HepG2 (cell line): Measurements from ENCODE around the gene ADSS1. TPM values are rescaled to one million over a fixed set of nuclear protein-coding genes. Genes with fewer than 3 reads are reported as not detected.

Source experiments
- ATAD3A ChIP-seq: sonication (generic); formaldehyde crosslinking; IDR thresholded peaks from 2 replicates; pipeline ENCODE4 v1.4.0; 2020; ENCODE audit warnings: missing genetic modification reagents
- BCLAF1 ChIP-seq: fragments of 450-650 bp; IDR thresholded peaks from 2 replicates; pipeline ENCODE4 v1.6.1; 2017; ENCODE audit warnings: mild to moderate bottlenecking
- BORCS8-MEF2B ChIP-seq: sonication (generic); formaldehyde crosslinking; IDR thresholded peaks from 2 replicates; pipeline ENCODE4 v1.8.0; 2022; ENCODE audit warnings: mild to moderate bottlenecking, missing genetic modification reagents
- CCDC6 ChIP-seq: sonication (generic); formaldehyde crosslinking; IDR thresholded peaks from 2 replicates; pipeline ENCODE4 v1.8.1; 2022; ENCODE audit warnings: mild to moderate bottlenecking, missing genetic modification reagents, moderate library complexity
- DNMT3B ChIP-seq: conservative IDR thresholded peaks from 2 replicates; pipeline ENCODE4 v1.6.1; 2016; ENCODE audit warnings: missing biosample characterization, control low read depth
- ELF4 ChIP-seq: sonication (generic); formaldehyde crosslinking; IDR thresholded peaks from 2 replicates; pipeline ENCODE4 v1.5.0; 2020; ENCODE audit warnings: missing genetic modification reagents, mild to moderate bottlenecking, moderate library complexity, borderline replicate concordance
- ESRRA ChIP-seq: sonication (generic); formaldehyde crosslinking; IDR thresholded peaks from 2 replicates; pipeline ENCODE4 v1.5.1; 2020; ENCODE audit warnings: mild to moderate bottlenecking, low read depth, missing genetic modification reagents
- FUBP1 ChIP-seq: sonication (generic); formaldehyde crosslinking; IDR thresholded peaks from 2 replicates; pipeline ENCODE4 v1.5.1; 2020; ENCODE audit warnings: missing genetic modification reagents, mild to moderate bottlenecking, borderline replicate concordance
- KDM3A ChIP-seq: IDR thresholded peaks from 2 replicates; pipeline ENCODE4 v1.6.1; 2018; ENCODE audit warnings: low read depth, missing compliant biosample characterization
- KLF11 ChIP-seq: IDR thresholded peaks from 2 replicates; pipeline ENCODE4 v1.6.1; 2016; ENCODE audit warnings: missing compliant biosample characterization
- MBNL3 ChIP-seq: fragments of 250-450 bp; sonication (Bioruptor Pico); conservative IDR thresholded peaks from 2 replicates; pipeline ENCODE4 v1.8.0; 2022; ENCODE audit warnings: mild to moderate bottlenecking, inconsistent platforms
- MEF2D ChIP-seq: sonication (generic); formaldehyde crosslinking; IDR thresholded peaks from 2 replicates; pipeline ENCODE4 v1.5.1; 2020; ENCODE audit warnings: mild to moderate bottlenecking, missing genetic modification reagents
- NFIC ChIP-seq: IDR thresholded peaks from 2 replicates; pipeline ENCODE4 v1.6.1; 2012; ENCODE audit warnings: mild to moderate bottlenecking, low read length, inconsistent platforms
- NR3C1 ChIP-seq: sonication (generic); formaldehyde crosslinking; IDR thresholded peaks from 2 replicates; pipeline ENCODE4 v1.4.0; 2020; ENCODE audit warnings: missing genetic modification reagents
- TAF1 ChIP-seq: sonication (generic); formaldehyde crosslinking; IDR thresholded peaks from 2 replicates; pipeline ENCODE4 v1.4.0; 2020; ENCODE audit warnings: missing genetic modification reagents
- TBP ChIP-seq: sonication (generic); formaldehyde crosslinking; IDR thresholded peaks from 2 replicates; pipeline ENCODE4 v1.5.0; 2020; ENCODE audit warnings: missing genetic modification reagents
- TCF12 ChIP-seq, 2 experiments: fragments of 450-650 bp in 1 of 2; sonication (generic) in 1 of 2; formaldehyde crosslinking in 1 of 2; IDR thresholded peaks; 2 replicates each; pipeline versions ENCODE4 v1.6.1 to v1.8.0; 2017 to 2022; ENCODE audit warnings: antibody characterized with exemption in 1 of 2, mild to moderate bottlenecking in 1 of 2, missing genetic modification reagents in 1 of 2, moderate library complexity in 1 of 2
- ZBTB8A ChIP-seq: sonication (generic); formaldehyde crosslinking; IDR thresholded peaks from 2 replicates; pipeline ENCODE4 v1.4.0; 2020; ENCODE audit warnings: mild to moderate bottlenecking, low read depth, missing genetic modification reagents, borderline replicate concordance
- ZNF10 ChIP-seq: sonication (generic); formaldehyde crosslinking; IDR thresholded peaks from 2 replicates; pipeline ENCODE4 v1.4.0; 2020; ENCODE audit warnings: mild to moderate bottlenecking, low read depth, missing genetic modification reagents, borderline replicate concordance
- ZNF564 ChIP-seq: sonication (generic); formaldehyde crosslinking; IDR thresholded peaks from 2 replicates; pipeline ENCODE4 v1.8.1; 2023; ENCODE audit warnings: mild to moderate bottlenecking, missing genetic modification reagents
- ZZZ3 ChIP-seq: sonication (generic); formaldehyde crosslinking; IDR thresholded peaks from 2 replicates; pipeline ENCODE4 v1.4.0; 2020; ENCODE audit warnings: missing genetic modification reagents, mild to moderate bottlenecking, borderline replicate concordance
- polyA plus RNA-seq, 8 experiments: library from polyadenylated mRNA; depleted of rRNA in 3 of 8; stranded (reverse) in 7 of 8; unstranded in 1 of 8; fragments of >200 nt; fragmentation: Illumina TruSeq in 4 of 8; extraction: Trizol in 4 of 8; gene quantifications; 2 replicates each; pipeline versions ENCODE4 v1.2.1 to v1.2.3, GENCODE V29; 2011 to 2016; ENCODE audit warnings: low read depth in 4 of 8, missing spikeins in 1 of 8, mixed read lengths in 1 of 8; ENCODE audit not compliant: insufficient read depth in 1 of 8
- total RNA-seq, 5 experiments: library from RNA; depleted of rRNA; stranded (reverse); fragments of >200 nt; fragmentation: Illumina TruSeq; extraction: Trizol; gene quantifications; 2 replicates each; pipeline ENCODE4 v1.2.3, GENCODE V29; 2016; ENCODE audit warnings: low read depth in 1 of 5
- TF ChIP-seq, protein P1 (sequence below): sonication (generic); formaldehyde crosslinking; IDR thresholded peaks from 2 replicates; pipeline ENCODE4 v1.4.0; 2020; ENCODE audit warnings: mild to moderate bottlenecking, low read depth, missing genetic modification reagents
- TF ChIP-seq, protein P2 (sequence below): sonication (generic); formaldehyde crosslinking; IDR thresholded peaks from 2 replicates; pipeline ENCODE4 v1.8.0; 2022; ENCODE audit warnings: missing genetic modification reagents, low read depth, mild to moderate bottlenecking, borderline replicate concordance

Gene ADSS1
- total and polyA plus RNA-seq, 2 of the 13 experiments (the other 11 are each of a cell fraction or from before 2014, with no cell fraction given) = 1.0 to 36.7 TPM

DNA sequence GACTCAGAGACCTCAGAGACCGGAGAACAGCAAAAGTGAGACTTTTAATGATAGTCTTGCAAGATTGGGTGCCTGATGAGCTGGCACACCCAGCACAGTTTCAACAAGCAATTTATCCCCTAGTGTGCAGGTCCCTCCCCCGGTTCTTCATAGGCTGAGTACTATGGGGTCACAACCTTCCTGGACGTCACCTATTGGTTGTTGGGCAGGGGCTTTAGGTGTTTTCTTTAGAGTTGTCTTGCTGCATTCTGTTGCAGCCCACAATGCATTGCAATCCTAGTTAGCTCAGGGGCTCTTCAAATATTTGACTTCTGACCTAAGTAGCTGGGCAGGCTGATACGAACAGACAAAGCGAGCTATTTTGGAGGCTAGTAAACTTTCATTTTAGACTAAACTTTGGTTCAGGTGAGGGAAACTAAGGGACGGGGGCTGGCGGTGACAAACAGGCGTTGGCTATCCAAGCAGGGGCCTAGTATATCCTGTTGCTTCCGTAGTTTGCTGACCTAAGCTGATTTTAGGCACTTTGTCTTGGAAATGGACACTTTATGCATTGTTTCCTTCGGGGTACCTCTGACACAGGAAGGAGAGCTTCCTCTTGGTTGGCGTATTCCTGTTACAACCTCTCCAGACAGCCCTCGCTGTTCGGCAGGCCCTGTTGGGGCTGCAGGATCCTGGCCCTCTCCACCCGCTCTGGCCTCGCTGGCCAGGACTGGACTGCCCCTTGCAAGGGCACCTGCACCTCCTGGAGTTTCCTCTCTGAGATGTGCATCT is 43.0 kb downstream of the ADSS1 start (continued):
- TF ChIP-seq ZZZ3 (CRISPR knock-in tag) = no peak
- no peak for TF ChIP-seq ZNF10 (CRISPR knock-in tag)
- no peak for TF ChIP-seq KLF11
- TF ChIP-seq KDM3A = no peak
- TF ChIP-seq ZNF564 = no peak
- TF ChIP-seq, protein P1, sequence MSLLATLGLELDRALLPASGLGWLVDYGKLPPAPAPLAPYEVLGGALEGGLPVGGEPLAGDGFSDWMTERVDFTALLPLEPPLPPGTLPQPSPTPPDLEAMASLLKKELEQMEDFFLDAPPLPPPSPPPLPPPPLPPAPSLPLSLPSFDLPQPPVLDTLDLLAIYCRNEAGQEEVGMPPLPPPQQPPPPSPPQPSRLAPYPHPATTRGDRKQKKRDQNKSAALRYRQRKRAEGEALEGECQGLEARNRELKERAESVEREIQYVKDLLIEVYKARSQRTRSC (CRISPR knock-in tag) = no peak
- TF ChIP-seq MEF2D (CRISPR knock-in tag) = peak; percentile 54; the same call in 1 of the 2 replicates
- no peak for TF ChIP-seq MBNL3
- no peak for TF ChIP-seq NR3C1 (CRISPR knock-in tag)
- TF ChIP-seq ESRRA (CRISPR knock-in tag) = no peak
- TF ChIP-seq NFIC = no peak
- peak; percentile 70 for TF ChIP-seq TAF1 (CRISPR knock-in tag)
- TF ChIP-seq, protein P2, sequence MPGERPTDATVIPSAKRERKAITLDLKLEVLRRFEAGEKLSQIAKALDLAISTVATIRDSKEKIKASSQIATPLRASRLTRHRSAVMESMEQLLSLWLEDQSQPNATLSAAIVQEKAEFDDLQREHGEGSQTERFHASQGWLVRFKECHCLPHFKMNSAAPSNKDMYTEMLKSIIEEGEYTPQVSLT = no peak
- no peak for TF ChIP-seq TCF12 (IDR thresholded peaks at IDR 0.05)
- TF ChIP-seq TCF12 (CRISPR knock-in tag; IDR thresholded peaks at IDR 0.05) = no peak
- TF ChIP-seq BCLAF1 = no peak
- TF ChIP-seq ELF4 (CRISPR knock-in tag) = no peak
- TF ChIP-seq BORCS8-MEF2B = 0 out of 2 replicates have a peak, but pooled peaks have one; percentile 75
- TF ChIP-seq TBP (CRISPR knock-in tag) = no peak
- no peak for TF ChIP-seq CCDC6 (CRISPR knock-in tag)
- no peak for TF ChIP-seq FUBP1
- no peak for TF ChIP-seq DNMT3B (CRISPR knock-in tag)
- no peak for TF ChIP-seq ZBTB8A (CRISPR knock-in tag)
- no peak for TF ChIP-seq ATAD3A (CRISPR knock-in tag)
